Head of caudate nucleus (tissue), 42 donors: ENCODE measurements around the gene ATP2A2.
A peak's percentile ranks its signal among the peaks of the same experiment; 100 is the strongest.
"Not testable (repeated sequence)": the region's sequence is repeated elsewhere in the genome, so short reads cannot be mapped to it uniquely, and the experiment has no call there.

Source experiments
- DNase-seq, 42 donors: peaks; one replicate each; pipeline versions ENCODE4 v3.0.0 to v3.0.0-alpha.2; 2020 to 2021; ENCODE audit warnings: mixed read lengths in 7 of 42
- intact Hi-C: fragments of 100-400 bp; cut with DNase I; formaldehyde crosslinking; loops from one replicate; pipeline ENCODE4 v1.15.0; 2022

Gene ATP2A2

GRCh38 chr12:110352401-110352800, 71.4 kb downstream of the ATP2A2 start:
- no peak for DNase-seq
- intact Hi-C loops: no loop called here

DNA sequence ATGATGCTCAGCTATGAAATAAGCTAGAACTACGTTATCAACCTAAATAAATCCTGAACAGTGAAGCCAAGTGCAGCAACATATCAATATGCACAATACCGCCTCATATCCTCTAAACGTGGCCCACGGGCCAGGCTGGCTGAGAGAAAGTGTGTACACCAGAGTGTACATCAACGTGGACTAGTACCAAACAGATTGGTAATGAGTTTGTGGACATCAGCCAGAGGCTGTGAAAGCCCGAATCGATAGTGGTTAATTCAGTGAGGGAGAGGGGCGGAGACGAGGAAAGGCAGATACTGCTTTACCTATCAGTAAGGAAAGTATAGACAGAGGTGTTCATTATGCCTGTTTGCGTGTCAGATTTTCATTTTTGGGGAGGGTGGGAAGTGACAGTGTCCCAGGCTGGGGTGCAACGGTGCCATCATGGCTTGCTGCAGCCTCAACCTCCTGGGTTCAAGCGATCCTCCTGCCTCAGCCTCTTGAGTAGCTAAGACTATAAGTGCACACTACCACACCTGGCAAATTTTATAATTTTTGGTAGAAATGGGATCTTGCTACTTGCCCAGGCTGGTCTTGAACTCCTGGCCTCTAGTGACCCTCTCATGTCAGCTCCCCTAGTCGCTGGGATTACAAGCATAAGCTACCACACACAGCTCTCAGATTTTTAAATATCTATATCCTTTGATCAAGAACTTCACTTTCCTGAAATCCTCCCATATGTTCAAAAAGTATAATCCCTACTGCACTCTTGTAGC, 72.3 kb downstream of the ATP2A2 start:
- intact Hi-C loops: no loop called here
- peak in 1 of 42 donors; percentile 8 for DNase-seq

DNA sequence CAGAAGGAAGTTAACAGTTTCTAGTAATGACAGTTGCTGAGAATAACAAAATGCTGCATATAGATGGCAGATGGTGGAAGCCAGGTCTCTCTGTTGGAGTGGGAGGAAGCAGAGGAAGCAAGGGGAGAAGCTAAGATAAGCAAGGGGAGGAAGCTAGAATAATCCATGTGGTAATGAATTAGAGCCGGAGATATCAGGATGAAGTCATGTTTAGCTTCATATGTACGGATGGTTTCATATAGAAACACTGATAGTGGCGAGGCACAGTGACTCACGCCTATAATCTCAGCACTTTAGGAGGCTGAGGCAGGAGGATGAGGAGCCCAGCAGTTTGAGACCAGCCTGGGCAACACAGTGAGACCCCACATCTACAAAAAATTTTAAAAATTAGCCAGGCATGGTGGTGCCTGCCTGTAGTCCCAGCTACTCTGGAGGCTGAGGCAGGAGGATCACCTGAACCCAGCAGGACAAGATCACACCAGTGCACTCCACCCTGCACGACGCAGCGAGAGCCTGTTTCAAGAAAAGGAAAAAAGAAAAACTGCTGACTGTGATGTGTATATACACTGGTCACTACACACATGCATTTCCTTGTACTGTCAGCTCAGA, 73.2 kb downstream of the ATP2A2 start:
- intact Hi-C loops: no loop called here
- DNase-seq: no peak

GRCh38 chr12:110355073-110355472, 74.0 kb downstream of the ATP2A2 start:
- intact Hi-C loops: no loop called here
- DNase-seq: peak in 1 of 42 donors; percentile 7

DNA sequence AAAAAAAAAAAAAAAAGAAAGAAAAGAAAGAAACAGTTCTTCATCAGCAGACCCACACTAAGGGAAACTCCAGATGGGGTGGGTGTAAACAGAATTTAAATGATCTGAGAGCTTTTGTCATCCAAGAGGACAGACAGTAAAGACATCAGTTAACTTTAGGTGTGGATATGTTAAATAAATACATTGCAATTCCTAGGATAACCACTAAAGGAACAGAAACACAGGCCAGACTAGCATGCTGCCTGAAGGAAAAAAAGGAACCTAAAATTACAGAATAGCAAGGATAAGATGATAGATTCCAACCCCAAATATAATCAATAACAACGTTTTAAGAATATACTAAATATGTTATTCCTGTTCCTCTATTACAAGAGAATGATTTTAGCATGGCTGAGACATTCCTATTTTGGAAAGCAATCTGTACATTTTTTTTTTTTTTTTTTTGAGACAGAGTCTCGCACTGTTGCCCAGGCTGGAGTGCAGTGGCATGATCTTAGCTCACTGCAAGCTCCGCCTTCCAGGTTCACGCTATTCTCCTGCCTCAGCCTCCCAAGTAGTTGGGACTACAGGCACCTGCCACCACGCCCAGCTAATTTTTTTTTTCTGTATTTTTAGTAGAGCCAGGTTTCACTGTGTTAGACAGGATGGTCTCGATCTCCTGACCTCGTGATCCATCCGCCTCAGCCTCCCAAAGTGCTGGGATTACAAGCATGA, 77.5 kb downstream of the ATP2A2 start:
- DNase-seq, intact Hi-C loops: not testable (repeated sequence)

DNA sequence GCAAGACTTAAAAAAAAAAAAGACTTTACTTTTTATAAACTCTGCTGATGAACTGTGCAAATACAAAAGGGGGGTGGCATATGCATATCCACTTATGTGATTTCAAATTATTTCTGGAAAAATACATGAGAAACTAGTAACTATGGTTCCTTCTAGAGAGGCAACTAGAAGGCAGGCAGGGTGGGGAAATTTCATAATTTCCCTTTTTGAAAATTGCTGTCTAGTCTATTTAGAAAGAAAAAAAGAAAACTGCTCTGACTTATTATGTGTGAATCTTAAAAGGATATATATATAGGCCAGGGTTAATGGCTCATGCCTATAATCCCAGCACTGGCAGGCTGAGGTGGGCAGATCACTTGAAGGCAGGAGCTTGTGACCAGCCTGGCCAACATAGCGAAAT, 80.2 kb downstream of the ATP2A2 start:
- no peak for DNase-seq
- intact Hi-C loops: no loop called here

GRCh38 chr12:110365489-110366320, 84.7 kb downstream of the ATP2A2 start:
- DNase-seq: no peak
- intact Hi-C loops: no loop called here

DNA sequence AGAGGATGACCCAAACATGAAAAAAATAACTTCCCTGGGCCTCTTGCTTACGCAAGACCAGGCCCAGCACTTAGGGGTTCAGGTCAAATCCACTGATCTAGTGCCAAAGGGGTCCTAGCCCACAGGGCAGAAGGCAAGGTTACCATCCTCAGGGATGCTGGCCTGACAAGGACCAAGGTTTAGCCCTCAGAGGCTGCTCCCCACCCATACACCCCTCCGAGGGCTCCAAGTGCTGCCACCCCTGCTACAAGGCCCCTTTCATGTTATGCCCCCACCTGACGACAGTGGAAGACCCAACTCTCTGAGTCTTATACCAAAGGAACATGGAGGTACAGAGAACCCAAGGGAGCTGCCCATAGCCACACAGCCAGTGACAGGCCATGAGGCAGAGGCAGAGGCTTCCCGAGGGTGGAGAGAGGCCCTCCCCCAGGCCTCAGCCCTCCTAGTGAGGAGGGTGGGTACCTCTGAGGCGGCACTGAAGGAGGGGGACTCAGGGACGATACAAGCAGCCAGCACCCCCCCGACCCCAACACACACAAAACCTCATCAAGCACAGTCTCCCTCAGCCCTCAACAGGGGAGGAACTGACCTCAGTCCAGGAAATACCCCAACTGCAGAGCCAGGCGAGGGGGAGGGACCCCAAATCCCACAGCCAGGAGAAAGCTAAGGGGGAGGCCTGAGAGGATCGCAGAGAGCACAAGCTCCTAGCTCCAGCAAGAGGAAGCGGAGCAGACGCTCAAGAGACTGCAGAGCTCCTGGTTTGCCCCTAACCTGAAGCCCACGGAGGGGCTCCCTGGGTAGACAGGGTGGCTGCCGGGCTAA, 85.5 kb downstream of the ATP2A2 start:
- no peak for DNase-seq
- intact Hi-C loops: no loop called here

DNA sequence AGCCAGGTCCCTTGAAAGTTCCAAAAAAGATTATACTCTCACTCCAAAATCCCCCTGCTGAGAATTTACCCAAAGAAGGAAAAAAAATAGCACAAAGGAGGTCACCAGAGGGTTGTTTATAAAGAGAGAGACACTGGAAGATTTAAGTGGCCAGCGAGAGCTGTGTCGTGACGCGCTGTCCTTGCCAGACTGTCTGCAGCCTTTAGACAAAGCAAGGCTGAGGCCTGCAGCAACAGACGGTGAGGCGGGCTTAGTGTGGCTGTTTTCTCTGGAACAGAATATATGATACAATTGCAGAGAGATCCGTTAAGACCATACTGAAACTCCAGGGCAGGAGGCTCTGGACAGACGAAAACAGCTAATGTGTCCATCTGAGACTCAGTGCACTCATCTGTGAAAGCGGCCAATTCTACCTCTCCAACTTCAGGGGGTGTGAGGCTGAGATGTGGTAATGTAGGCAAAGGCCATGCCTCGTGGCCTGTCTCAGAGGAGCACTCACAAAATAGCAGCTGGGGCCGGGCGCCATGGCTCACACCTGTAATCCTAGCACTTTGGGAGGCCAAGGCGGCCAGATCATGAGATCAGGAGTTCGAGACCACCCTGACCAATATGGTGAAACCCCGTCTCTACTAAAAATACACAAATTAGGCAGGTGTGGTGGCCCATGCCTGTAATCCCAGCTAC, 86.3 kb downstream of the ATP2A2 start:
- DNase-seq: no peak
- intact Hi-C loops: no loop called here

- no peak for DNase-seq
- intact Hi-C loops: no loop called here
These were observed 88.9 kb downstream of the ATP2A2 start for GRCh38 chr12:110369992-110370391.

- DNase-seq: no peak
- intact Hi-C loops: no loop called here
These were observed 89.7 kb downstream of the ATP2A2 start for GRCh38 chr12:110370732-110371231.

GRCh38 chr12:110371408-110372055, 90.5 kb downstream of the ATP2A2 start:
- DNase-seq: no peak
- intact Hi-C loops: no loop called here

GRCh38 chr12:110372056-110372425, 91.0 kb downstream of the ATP2A2 start:
- intact Hi-C loops: no loop called here
- DNase-seq: no peak

DNA sequence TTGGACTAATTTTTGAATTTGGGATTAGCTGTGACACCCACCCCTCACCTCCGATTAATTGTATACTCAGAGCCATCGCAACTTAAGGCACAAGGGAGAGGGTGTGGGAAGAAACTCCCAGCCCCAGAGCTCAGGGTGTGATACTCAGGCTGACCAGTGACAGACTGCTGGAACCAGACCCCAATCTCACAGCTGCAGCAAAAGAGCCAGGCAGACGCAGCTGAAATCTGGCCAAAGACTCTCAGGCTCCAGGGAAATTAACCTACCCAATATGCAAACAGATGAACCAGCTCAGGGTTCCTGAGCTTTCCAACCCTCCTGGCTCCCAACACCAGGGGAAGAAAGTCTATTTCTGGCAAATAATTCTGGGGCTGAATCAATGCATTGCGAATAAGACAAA, 92.0 kb downstream of the ATP2A2 start:
- intact Hi-C loops: no loop called here
- DNase-seq: peak in 6 of 42 donors; percentile 7 to 56 (median 30)

- intact Hi-C loops: no loop called here
- no peak for DNase-seq
These were observed 92.4 kb downstream of the ATP2A2 start for GRCh38 chr12:110373425-110373824.

- intact Hi-C loops: no loop called here
- DNase-seq: no peak
These were observed 93.0 kb downstream of the ATP2A2 start for GRCh38 chr12:110373962-110374611.
